Measurements from ENCODE around the gene MAML3.

Gene MAML3

DNA sequence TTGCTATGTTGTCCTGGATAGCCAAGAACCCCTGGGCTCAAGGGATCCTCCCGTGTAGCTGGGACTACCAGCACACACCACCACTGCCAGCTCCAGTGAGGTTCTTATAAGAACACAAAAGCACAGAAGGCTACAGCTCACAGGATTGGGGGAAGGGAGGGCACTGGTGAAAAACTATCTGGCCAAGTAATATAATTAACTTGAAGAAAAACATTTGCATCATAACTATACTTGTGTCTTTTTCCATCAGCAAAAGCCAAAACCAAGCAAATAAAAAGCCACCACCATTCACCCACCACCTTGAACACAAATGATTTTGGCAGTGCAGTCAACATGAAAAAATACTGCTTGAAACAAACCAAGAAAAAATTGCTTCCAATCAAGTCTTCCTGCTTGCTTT lies 188.2 kb downstream of the MAML3 start:
- no peak for TF ChIP-seq FOXM1 (IDR thresholded peaks at IDR 0.05; ENCODE audit: borderline replicate concordance, low read depth)
- no peak for TF ChIP-seq REST (IDR thresholded peaks at IDR 0.05; ENCODE audit: low read depth)
- no peak for TF ChIP-seq RAD21 (IDR thresholded peaks at IDR 0.05; ENCODE audit: low read depth)
- TF ChIP-seq MAX (IDR thresholded peaks at IDR 0.05): no peak
- TF ChIP-seq NFIC (IDR thresholded peaks at IDR 0.05): no peak
- TF ChIP-seq TAF1 (IDR thresholded peaks at IDR 0.05; ENCODE audit: low read depth): no peak
- no peak for TF ChIP-seq TEAD4 (IDR thresholded peaks at IDR 0.05)
- TF ChIP-seq ZBTB7A (IDR thresholded peaks at IDR 0.05; ENCODE audit: low read depth): no peak
- TF ChIP-seq YY1 (IDR thresholded peaks at IDR 0.05; ENCODE audit: low read depth): no peak
- TF ChIP-seq TCF12 (IDR thresholded peaks at IDR 0.05; ENCODE audit: low read depth): no peak
- no peak for TF ChIP-seq EGR1 (IDR thresholded peaks at IDR 0.05)
- no peak for TF ChIP-seq EP300 (IDR thresholded peaks at IDR 0.05; ENCODE audit: borderline replicate concordance)
- TF ChIP-seq CEBPB (IDR thresholded peaks at IDR 0.05): no peak
- TF ChIP-seq, protein P1, sequence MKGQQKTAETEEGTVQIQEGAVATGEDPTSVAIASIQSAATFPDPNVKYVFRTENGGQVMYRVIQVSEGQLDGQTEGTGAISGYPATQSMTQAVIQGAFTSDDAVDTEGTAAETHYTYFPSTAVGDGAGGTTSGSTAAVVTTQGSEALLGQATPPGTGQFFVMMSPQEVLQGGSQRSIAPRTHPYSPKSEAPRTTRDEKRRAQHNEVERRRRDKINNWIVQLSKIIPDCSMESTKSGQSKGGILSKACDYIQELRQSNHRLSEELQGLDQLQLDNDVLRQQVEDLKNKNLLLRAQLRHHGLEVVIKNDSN (IDR thresholded peaks at IDR 0.05): no peak
- TF ChIP-seq CREB1 (IDR thresholded peaks at IDR 0.05; ENCODE audit: low read depth): no peak

GRCh38 chr4:139963708-139964107 lies 190.3 kb downstream of the MAML3 start:
- TF ChIP-seq YY1 (IDR thresholded peaks at IDR 0.05; ENCODE audit: low read depth): no peak
- no peak for TF ChIP-seq FOXM1 (IDR thresholded peaks at IDR 0.05; ENCODE audit: borderline replicate concordance, low read depth)
- TF ChIP-seq TEAD4 (IDR thresholded peaks at IDR 0.05): no peak
- TF ChIP-seq, protein P1 (IDR thresholded peaks at IDR 0.05): no peak
- TF ChIP-seq RAD21 (IDR thresholded peaks at IDR 0.05; ENCODE audit: low read depth): no peak
- no peak for TF ChIP-seq REST (IDR thresholded peaks at IDR 0.05; ENCODE audit: low read depth)
- no peak for TF ChIP-seq NFIC (IDR thresholded peaks at IDR 0.05)
- no peak for TF ChIP-seq EP300 (IDR thresholded peaks at IDR 0.05; ENCODE audit: borderline replicate concordance)
- TF ChIP-seq CREB1 (IDR thresholded peaks at IDR 0.05; ENCODE audit: low read depth): no peak
- no peak for TF ChIP-seq TCF12 (IDR thresholded peaks at IDR 0.05; ENCODE audit: low read depth)

DNA sequence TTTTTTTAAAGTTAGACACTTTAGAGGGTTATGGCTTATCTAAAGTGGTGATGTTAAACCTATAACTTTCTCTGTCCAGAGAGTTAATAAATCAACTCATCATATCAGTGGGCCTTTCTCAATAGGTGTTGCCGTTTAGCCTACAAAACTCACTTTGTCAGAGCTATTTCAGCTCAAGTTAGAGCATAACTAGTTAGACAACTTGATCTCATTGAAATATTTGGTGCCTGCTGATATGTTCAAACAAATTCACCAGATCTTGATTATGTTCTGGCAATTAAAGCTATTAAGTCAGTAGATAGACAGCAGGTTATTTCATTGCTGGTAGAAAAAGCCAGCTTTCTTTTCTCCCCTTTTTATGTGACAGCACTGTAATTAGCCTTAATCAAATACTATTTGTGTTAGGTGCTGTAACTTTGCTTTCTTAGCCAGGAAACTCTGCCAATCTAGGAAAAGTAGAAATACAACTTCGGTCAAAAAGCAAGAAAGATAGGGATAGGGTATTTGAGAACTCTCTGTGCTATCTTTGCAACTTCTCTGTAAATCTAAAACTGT lies 191.8 kb downstream of the MAML3 start:
- TF ChIP-seq CREB1 (IDR thresholded peaks at IDR 0.05; ENCODE audit: low read depth) (no peak), YY1 (IDR thresholded peaks at IDR 0.05; ENCODE audit: low read depth) (no peak), REST (IDR thresholded peaks at IDR 0.05; ENCODE audit: low read depth) (no peak), EP300 (IDR thresholded peaks at IDR 0.05; ENCODE audit: borderline replicate concordance) (no peak), TCF12 (IDR thresholded peaks at IDR 0.05; ENCODE audit: low read depth) (no peak), RAD21 (IDR thresholded peaks at IDR 0.05; ENCODE audit: low read depth) (no peak), CEBPB (IDR thresholded peaks at IDR 0.05) (no peak), MAX (IDR thresholded peaks at IDR 0.05) (no peak), FOXM1 (IDR thresholded peaks at IDR 0.05; ENCODE audit: borderline replicate concordance, low read depth) (no peak), TEAD4 (IDR thresholded peaks at IDR 0.05) (no peak)
- TF ChIP-seq, protein P1 (IDR thresholded peaks at IDR 0.05): no peak

DNA sequence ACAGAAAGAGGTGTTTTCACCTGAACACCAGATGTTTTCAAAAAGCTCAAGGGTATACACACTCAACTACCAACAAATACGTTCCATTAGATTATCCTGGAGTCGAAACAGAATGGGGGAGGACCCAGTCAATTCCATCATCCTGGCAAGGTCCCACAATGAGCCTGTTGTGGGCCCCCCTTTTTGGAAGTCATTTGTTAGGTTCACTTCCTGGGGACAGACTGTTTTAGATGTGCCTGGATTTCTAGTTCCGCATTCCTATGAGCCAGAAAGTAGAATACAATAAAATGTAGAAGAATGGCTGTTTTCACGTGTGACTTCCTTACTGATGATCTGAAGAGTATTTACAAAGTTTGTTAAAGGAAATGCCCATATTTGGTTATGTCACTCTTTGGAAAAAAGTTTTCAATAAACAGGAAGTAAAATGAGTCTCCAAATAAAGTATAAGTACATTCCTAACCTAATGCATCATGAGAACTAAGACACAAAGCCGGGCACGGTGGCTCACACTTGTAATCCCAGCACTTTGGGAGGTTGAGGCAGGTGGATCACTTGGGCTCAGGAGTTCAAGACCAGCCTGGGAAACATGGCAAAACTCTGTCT lies 192.5 kb downstream of the MAML3 start:
- TF ChIP-seq, protein P1 (IDR thresholded peaks at IDR 0.05): no peak
- TF ChIP-seq YY1 (IDR thresholded peaks at IDR 0.05; ENCODE audit: low read depth) (no peak), EGR1 (IDR thresholded peaks at IDR 0.05) (no peak), CREB1 (IDR thresholded peaks at IDR 0.05; ENCODE audit: low read depth) (no peak), TEAD4 (IDR thresholded peaks at IDR 0.05) (no peak), MAX (IDR thresholded peaks at IDR 0.05) (no peak), NFIC (IDR thresholded peaks at IDR 0.05) (no peak), FOXM1 (IDR thresholded peaks at IDR 0.05; ENCODE audit: borderline replicate concordance, low read depth) (no peak)

All from Ishikawa (cell line).